Measurements from ENCODE around the gene MYO10.
"Not testable (repeated sequence)": the region's sequence is repeated elsewhere in the genome, so short reads cannot be mapped to it uniquely, and the experiment has no call there.

Gene MYO10

GRCh38 chr5:16936150-16936988 lies at the start of gene MYO10:
MYO10 (minus strand) TSS chr5:16936288; CDS start chr5:16935808, 480 bp downstream.
- H3K27ac ChIP-seq (ENCODE audit: low read length) = no peak within 1 kb of the TSS
- no peak within 1 kb of the TSS for H3K9ac ChIP-seq (ENCODE audit: low read depth, low read length)
- H3K27me3 ChIP-seq (ENCODE audit: insufficient read depth, low read length, poor library complexity) = no peaks in the 10 kb centered on the region
- H3K9me3 ChIP-seq (ENCODE audit: insufficient read depth, low read length, severe bottlenecking) = no peaks in the 10 kb centered on the region
- no peaks in the 10 kb centered on the region for H3K36me3 ChIP-seq (ENCODE audit: insufficient read depth, low read length)
- no peak within 1 kb of the TSS for H2AFZ ChIP-seq (ENCODE audit: low read depth, low read length)
- no peak within 1 kb of the TSS for H3K4me2 ChIP-seq (ENCODE audit: insufficient read depth, low read length)
- no peaks in the 10 kb centered on the region for H3K4me1 ChIP-seq (ENCODE audit: insufficient read depth, low read length)
- H3K79me2 ChIP-seq (ENCODE audit: insufficient read depth, low read length) = no peaks in the 10 kb centered on the region
- no peak for TF ChIP-seq EZH2 (IDR thresholded peaks at IDR 0.05; ENCODE audit: borderline replicate concordance, low read depth, low read length, severe bottlenecking)
- no peak for TF ChIP-seq CTCF (IDR thresholded peaks at IDR 0.05; ENCODE audit: borderline replicate concordance, extremely low read depth, low read length, poor library complexity, severe bottlenecking)
- DNase-seq = no peak
- no peaks in the 10 kb centered on the region for H4K20me1 ChIP-seq (ENCODE audit: insufficient read depth, low read length)
- ATAC-seq (ENCODE audit: insufficient read depth, low read depth) = no peak
- no peak within 1 kb of the TSS for H3K4me3 ChIP-seq (ENCODE audit: low read depth in 1 of 2, low read length in 2 of 2)

- H4K20me1 ChIP-seq (ENCODE audit: insufficient read depth, low read length); DNase-seq; H3K9me3 ChIP-seq (ENCODE audit: insufficient read depth, low read length, severe bottlenecking); H3K4me2 ChIP-seq (ENCODE audit: insufficient read depth, low read length); H3K27me3 ChIP-seq (ENCODE audit: insufficient read depth, low read length, poor library complexity); H3K36me3 ChIP-seq (ENCODE audit: insufficient read depth, low read length); H3K4me3 ChIP-seq (ENCODE audit: low read depth in 1 of 2, low read length in 2 of 2); ATAC-seq (ENCODE audit: insufficient read depth, low read depth); H2AFZ ChIP-seq (ENCODE audit: low read depth, low read length); H3K27ac ChIP-seq (ENCODE audit: low read length); H3K4me1 ChIP-seq (ENCODE audit: insufficient read depth, low read length); H3K79me2 ChIP-seq (ENCODE audit: insufficient read depth, low read length); H3K9ac ChIP-seq (ENCODE audit: low read depth, low read length): not testable (repeated sequence)
These were observed 49.2 kb upstream of the MYO10 start for GRCh38 chr5:16985304-16985703.

GRCh38 chr5:16983972-16984371 lies 47.9 kb upstream of the MYO10 start:
- Histone ChIP-seq H3K27me3 (ENCODE audit: insufficient read depth, low read length, poor library complexity) (no peaks in the 10 kb centered on the region), H3K9me3 (ENCODE audit: insufficient read depth, low read length, severe bottlenecking) (no peaks in the 10 kb centered on the region), H2AFZ (ENCODE audit: low read depth, low read length) (no peak overlapping the region), H3K27ac (ENCODE audit: low read length) (no peak overlapping the region), H3K79me2 (ENCODE audit: insufficient read depth, low read length) (no peaks in the 10 kb centered on the region), H3K9ac (ENCODE audit: low read depth, low read length) (no peak overlapping the region), H3K4me1 (ENCODE audit: insufficient read depth, low read length) (no peaks in the 10 kb centered on the region), H3K4me2 (ENCODE audit: insufficient read depth, low read length) (no peak overlapping the region), H3K4me3 (ENCODE audit: low read depth in 1 of 2, low read length in 2 of 2) (no peak overlapping the region), H3K36me3 (ENCODE audit: insufficient read depth, low read length) (no peaks in the 10 kb centered on the region), H4K20me1 (ENCODE audit: insufficient read depth, low read length) (no peaks in the 10 kb centered on the region)
- DNase-seq = no peak
- TF ChIP-seq EZH2 (IDR thresholded peaks at IDR 0.05; ENCODE audit: borderline replicate concordance, low read depth, low read length, severe bottlenecking) = no peak
- no peak for TF ChIP-seq CTCF (IDR thresholded peaks at IDR 0.05; ENCODE audit: borderline replicate concordance, extremely low read depth, low read length, poor library complexity, severe bottlenecking)
- no peak for ATAC-seq (ENCODE audit: insufficient read depth, low read depth)

- TF ChIP-seq EZH2 (IDR thresholded peaks at IDR 0.05; ENCODE audit: borderline replicate concordance, low read depth, low read length, severe bottlenecking) = no peak
- no peak for TF ChIP-seq CTCF (IDR thresholded peaks at IDR 0.05; ENCODE audit: borderline replicate concordance, extremely low read depth, low read length, poor library complexity, severe bottlenecking)
- Histone ChIP-seq H2AFZ (ENCODE audit: low read depth, low read length) (no peak overlapping the region), H3K9me3 (ENCODE audit: insufficient read depth, low read length, severe bottlenecking) (no peaks in the 10 kb centered on the region), H3K36me3 (ENCODE audit: insufficient read depth, low read length) (no peaks in the 10 kb centered on the region), H3K4me1 (ENCODE audit: insufficient read depth, low read length) (no peaks in the 10 kb centered on the region), H4K20me1 (ENCODE audit: insufficient read depth, low read length) (no peaks in the 10 kb centered on the region), H3K27ac (ENCODE audit: low read length) (no peak overlapping the region), H3K79me2 (ENCODE audit: insufficient read depth, low read length) (no peaks in the 10 kb centered on the region), H3K4me3 (ENCODE audit: low read depth in 1 of 2, low read length in 2 of 2) (no peak overlapping the region), H3K4me2 (ENCODE audit: insufficient read depth, low read length) (no peak overlapping the region), H3K27me3 (ENCODE audit: insufficient read depth, low read length, poor library complexity) (no peaks in the 10 kb centered on the region), H3K9ac (ENCODE audit: low read depth, low read length) (no peak overlapping the region)
- ATAC-seq (ENCODE audit: insufficient read depth, low read depth) = no peak
- DNase-seq = no peak
These were observed 47.0 kb upstream of the MYO10 start for GRCh38 chr5:16983022-16983639.
